HCT116 (cell line): ENCODE measurements around the gene HIPK2. TPM values are rescaled to one million over a fixed set of nuclear protein-coding genes. Genes with fewer than 3 reads are reported as not detected.

Source experiments
- ATAC-seq: fragments of 200-7000 bp; cut with Tn5 transposase; 2 replicates; pipeline ENCODE4 v1.9.1; 2020; ENCODE audit warnings: mild to moderate bottlenecking, moderate library complexity
- BruUV-seq: library from RNA; stranded (reverse); fragments of 400-500 nt; replicated peaks from 2 replicates; lab custom pipeline; 2021; lab: Mats Ljungman, UMichigan
- CTCF ChIA-PET: fragments of 300-600 bp; sonication (Branson Sonifier 250); formaldehyde crosslinking; loops from one replicate; lab custom pipeline; 2021; ENCODE audit warnings: antibody characterized with exemption; lab: Charles Lee
- POLR2A ChIA-PET: fragments of 300-600, 350-600 bp; sonication (Branson Sonifier 250); formaldehyde crosslinking; loops from one replicate; lab custom pipeline; 2021; ENCODE audit warnings: antibody characterized with exemption; lab: Charles Lee
- RAD21 ChIA-PET, 2 experiments: fragments of 300-600 bp; sonication (Branson Sonifier 250); formaldehyde crosslinking; loops; one replicate each; lab custom pipeline; 2023; ENCODE audit warnings: low total read pairs in 2 of 2; ENCODE audit not compliant: uncharacterized antibody in 2 of 2, unreplicated experiment in 2 of 2, low non-redundant PET in 1 of 2; lab: Charles Lee
- DNase-seq: peaks from one replicate; pipeline ENCODE4 v3.0.0-alpha.2; 2010; ENCODE audit warnings: low read depth, low spot score
- H2AFZ ChIP-seq: fragments of 200-600 bp; shearing (Covaris generic), sonication (generic); 2 replicates; pipeline ENCODE4 v1.6.1; 2017; ENCODE audit warnings: low read depth, mixed run types, mixed read lengths, antibody characterized with exemption, low read length; ENCODE audit not compliant: poor library complexity, severe bottlenecking
- H3K27ac ChIP-seq: 2 replicates; pipeline ENCODE4 v1.5.1; 2012; ENCODE audit warnings: low read depth, low read length
- H3K27me3 ChIP-seq: fragments of 200-600 bp; sonication (generic); 2 replicates; pipeline ENCODE4 v1.6.1; 2016; ENCODE audit warnings: mixed run types, low read length, mixed read lengths; ENCODE audit not compliant: insufficient read depth
- H3K36me3 ChIP-seq, 2 experiments: fragments of 200-500 bp in 1 of 2; fragments of 200-600 bp in 1 of 2; sonication (Bioruptor generic) in 1 of 2; sonication (generic) in 1 of 2; 2 replicates each; pipeline versions ENCODE4 v1.5.1 to v1.6.1; 2014 to 2016; ENCODE audit warnings: low read length in 2 of 2, inconsistent platforms in 1 of 2, mixed read lengths in 1 of 2, mixed run types in 1 of 2; ENCODE audit not compliant: insufficient read depth in 2 of 2, control insufficient read depth in 1 of 2
- H3K4me1 ChIP-seq, 2 experiments: fragments of 200-600 bp in 1 of 2; sonication (generic) in 1 of 2; 2 replicates each; pipeline versions ENCODE4 v1.5.1 to v1.6.1; 2012 to 2017; ENCODE audit warnings: low read length in 2 of 2, inconsistent platforms in 1 of 2, mild to moderate bottlenecking in 1 of 2, mixed read lengths in 1 of 2, mixed run types in 1 of 2, moderate library complexity in 1 of 2; ENCODE audit not compliant: insufficient read depth in 2 of 2, control insufficient read depth in 1 of 2
- H3K4me2 ChIP-seq: fragments of 200-600 bp; sonication (generic); 2 replicates; pipeline ENCODE4 v1.6.1; 2017; ENCODE audit warnings: mixed run types, low read length, mixed read lengths
- H3K4me3 ChIP-seq, 2 experiments: fragments of 200-600 bp in 1 of 2; sonication (generic) in 1 of 2; replicated peaks in 1 of 2; 2 replicates each; pipeline ENCODE4 v1.5.1; 2011 to 2016; ENCODE audit warnings: low read length in 2 of 2, control low read depth in 1 of 2, low read depth in 1 of 2, mild to moderate bottlenecking in 1 of 2, mixed read lengths in 1 of 2, mixed run types in 1 of 2
- H3K79me2 ChIP-seq: fragments of 200-600 bp; sonication (generic); 2 replicates; pipeline ENCODE4 v1.6.1; 2017; ENCODE audit warnings: mild to moderate bottlenecking, mixed run types, low read length, moderate library complexity, mixed read lengths; ENCODE audit not compliant: insufficient read depth
- H3K9ac ChIP-seq: fragments of 200-600 bp; sonication (generic); 2 replicates; pipeline ENCODE4 v1.6.1; 2016; ENCODE audit warnings: low read length, mixed read lengths
- H3K9me2 ChIP-seq: fragments of 200-600 bp; sonication (generic), shearing (Covaris generic); 2 replicates; pipeline ENCODE4 v1.6.1; 2017; ENCODE audit warnings: mixed run types, mild to moderate bottlenecking, moderate library complexity; ENCODE audit not compliant: insufficient read depth
- H3K9me3 ChIP-seq, 2 experiments: fragments of 200-500 bp in 1 of 2; fragments of 200-600 bp in 1 of 2; sonication (Bioruptor generic) in 1 of 2; sonication (generic) in 1 of 2; 2 replicates each; pipeline ENCODE4 v1.6.1; 2014 to 2017; ENCODE audit warnings: low read length in 2 of 2, mixed read lengths in 2 of 2, inconsistent platforms in 1 of 2, low read depth in 1 of 2, mild to moderate bottlenecking in 1 of 2, mixed run types in 1 of 2, moderate library complexity in 1 of 2; ENCODE audit not compliant: control insufficient read depth in 1 of 2, insufficient read depth in 1 of 2
- H4K20me1 ChIP-seq: fragments of 200-600 bp; sonication (generic), shearing (Covaris generic); 2 replicates; pipeline ENCODE4 v1.6.1; 2017; ENCODE audit warnings: mixed run types, mild to moderate bottlenecking, moderate library complexity; ENCODE audit not compliant: insufficient read depth
- EGR1 ChIP-seq: IDR thresholded peaks from 2 replicates; pipeline ENCODE4 v1.6.1; 2012; ENCODE audit warnings: low read depth
- EZH2phosphoT487 ChIP-seq: fragments of 200-600 bp; IDR thresholded peaks from 2 replicates; pipeline ENCODE4 v1.6.1; 2018; ENCODE audit warnings: antibody characterized with exemption, borderline replicate concordance
- JUND ChIP-seq: IDR thresholded peaks from 2 replicates; pipeline ENCODE4 v1.6.1; 2012
- MAX ChIP-seq: IDR thresholded peaks from 2 replicates; pipeline ENCODE4 v1.6.1; 2012
- POLR2A ChIP-seq: IDR thresholded peaks from 2 replicates; pipeline ENCODE4 v1.7.0; 2011; ENCODE audit warnings: borderline replicate concordance; ENCODE audit not compliant: insufficient read depth, insufficient read length; ENCODE audit errors: extremely low read depth
- RAD21 ChIP-seq: IDR thresholded peaks from 2 replicates; pipeline ENCODE4 v1.6.1; 2012; ENCODE audit warnings: low read depth, mild to moderate bottlenecking
- SIN3A ChIP-seq: IDR thresholded peaks from 2 replicates; pipeline ENCODE4 v1.6.1; 2012; ENCODE audit warnings: low read depth
- SP1 ChIP-seq: IDR thresholded peaks from 2 replicates; pipeline ENCODE4 v1.6.1; 2012; ENCODE audit warnings: low read depth
- YY1 ChIP-seq: IDR thresholded peaks from 2 replicates; pipeline ENCODE4 v1.6.1; 2011; ENCODE audit warnings: low read length, low read depth, moderate library complexity, mild to moderate bottlenecking; ENCODE audit not compliant: insufficient replicate concordance; ENCODE audit errors: extremely low read depth
- ZBTB33 ChIP-seq: IDR thresholded peaks from 2 replicates; pipeline ENCODE4 v1.6.1; 2011; ENCODE audit warnings: mild to moderate bottlenecking, low read length, moderate library complexity; ENCODE audit not compliant: insufficient replicate concordance; ENCODE audit errors: extremely low read depth
- intact Hi-C: fragments of 100-400 bp; cut with micrococcal nuclease; formaldehyde crosslinking; loops from 2 replicates; pipeline ENCODE4 v1.10.0; 2022
- total RNA-seq: library from RNA; stranded (reverse); gene quantifications from one replicate; pipeline ENCODE4 v1.2.1, GENCODE V29; 2021; ENCODE audit not compliant: unreplicated experiment

Gene HIPK2
- total RNA-seq, 1 experiment from 2014 or later = 49.5 TPM

- intact Hi-C loops = loop anchor here (2.0 to 5.0 kb wide), 2 partner anchors 51 to 89 kb away; no protein-coding TSS in a partner anchor
- TF ChIP-seq ZBTB33 (no peak), EZH2phosphoT487 (no peak)
- Histone ChIP-seq H3K4me1 (peaks cover 45 to 60% of the 10 kb centered on the region in 2 experiments), H4K20me1 (no peaks in the 10 kb centered on the region), H3K27me3 (no peaks in the 10 kb centered on the region), H2AFZ (no peak overlapping the region), H3K9me3 (peaks cover 0 to 6% of the 10 kb centered on the region in 2 experiments; a peak in 1 of 4 replicates), H3K27ac (peak overlapping the region; percentile 87), H3K36me3 (peaks cover 0 to 13% of the 10 kb centered on the region in 2 experiments; a peak in 1 of 4 replicates), H3K9ac (peak overlapping the region; percentile 71), H3K4me2 (peak overlapping the region; percentile 86), H3K79me2 (peaks cover 22% of the 10 kb centered on the region; the same call in 1 of the 2 replicates), H3K9me2 (no peaks in the 10 kb centered on the region), H3K4me3 (peak overlapping the region in 1 of 2 experiments; percentile 47; a peak in 3 of 4 replicates)
- RAD21 ChIA-PET = interaction anchor here in 1 of 2 experiments (1.8 kb wide), 1 partner anchor 36 kb away, joined by 5 read pairs; no protein-coding TSS in a partner anchor
- CTCF ChIA-PET = no interaction called here
- POLR2A ChIA-PET = interaction anchor here (0.8 kb wide), 1 partner anchor 9 kb away, joined by 4 read pairs; no protein-coding TSS in a partner anchor
- ATAC-seq (peak; percentile 30), DNase-seq (no peak)
- BruUV-seq = no TSS peak
These were observed 96.0 kb downstream of the HIPK2 start for GRCh38 chr7:139681812-139682135.

GRCh38 chr7:139681463-139681755 is 96.4 kb downstream of the HIPK2 start:
- peak overlapping the region; percentile 86 for H3K4me2 ChIP-seq
- H3K27ac ChIP-seq = peak overlapping the region; percentile 87
- H3K4me1 ChIP-seq = peaks cover 45 to 62% of the 10 kb centered on the region in 2 experiments
- no peak overlapping the region for H2AFZ ChIP-seq
- no peaks in the 10 kb centered on the region for H3K9me2 ChIP-seq
- H3K27me3 ChIP-seq = no peaks in the 10 kb centered on the region
- TF ChIP-seq RAD21 = no peak
- TF ChIP-seq SIN3A = no peak
- TF ChIP-seq SP1 = no peak
- peak; percentile 60; the same call in 1 of the 2 replicates for TF ChIP-seq EGR1
- peak; percentile 38 for TF ChIP-seq YY1
- no peak for TF ChIP-seq POLR2A
- no peak for TF ChIP-seq JUND
- TF ChIP-seq MAX = no peak
- no peak for TF ChIP-seq ZBTB33
- peaks cover 22% of the 10 kb centered on the region; the same call in 1 of the 2 replicates for H3K79me2 ChIP-seq
- intact Hi-C loops = loop anchor here (5.0 kb wide), 1 partner anchor 51 kb away; no protein-coding TSS in a partner anchor
- peak overlapping the region; percentile 8 to 47; a peak in 3 of 4 replicates for H3K4me3 ChIP-seq
- ChIA-PET POLR2A (interaction anchor here (0.8 to 1.4 kb wide), 8 partner anchors 8 to 91 kb away, joined by 3 to 4 read pairs (median 3); no protein-coding TSS in a partner anchor), CTCF (interaction anchor here (1.0 kb wide), 1 partner anchor 35 kb away, joined by 3 read pairs; no protein-coding TSS in a partner anchor), RAD21 (interaction anchor here in 1 of 2 experiments (1.8 kb wide), 1 partner anchor 36 kb away, joined by 5 read pairs; no protein-coding TSS in a partner anchor)
- peaks cover 0 to 3% of the 10 kb centered on the region in 2 experiments; a peak in 1 of 4 replicates for H3K9me3 ChIP-seq
- BruUV-seq = no TSS peak
- H3K9ac ChIP-seq = peak overlapping the region; percentile 71
- peaks cover 0 to 9% of the 10 kb centered on the region in 2 experiments; a peak in 1 of 4 replicates for H3K36me3 ChIP-seq
- DNase-seq = peak; percentile 37
- no peaks in the 10 kb centered on the region for H4K20me1 ChIP-seq
- ATAC-seq = peak; percentile 58
